Liver (tissue), 9 donors: ENCODE results near the gene MYO7B. TPM values are rescaled to one million over a fixed set of nuclear protein-coding genes. Genes with fewer than 3 reads are reported as not detected.
"Not testable (repeated sequence)": the region's sequence is repeated elsewhere in the genome, so short reads cannot be mapped to it uniquely, and the experiment has no call there.

ENCODE experiments used
- DNase-seq: peaks from one replicate; pipeline ENCODE4 v3.0.0-alpha.2; 2017; ENCODE audit warnings: low spot score
- H3K27ac ChIP-seq, 2 donors: one replicate each; pipeline ENCODE4 v1.7.0; 2013; ENCODE audit warnings: inconsistent platforms in 2 of 2, low read length in 2 of 2, control low read depth in 1 of 2, low read depth in 1 of 2, mild to moderate bottlenecking in 1 of 2
- H3K27me3 ChIP-seq, 4 donors: one replicate each; pipeline versions ENCODE4 v1.6.1 to v1.7.0; 2013; ENCODE audit warnings: low read length in 3 of 4, inconsistent platforms in 1 of 4, mild to moderate bottlenecking in 1 of 4, moderate library complexity in 1 of 4; ENCODE audit not compliant: control insufficient read depth in 4 of 4, insufficient read depth in 4 of 4
- H3K36me3 ChIP-seq, 4 donors: one replicate each; pipeline versions ENCODE4 v1.6.1 to v1.7.0; 2013; ENCODE audit warnings: low read length in 3 of 4, mild to moderate bottlenecking in 3 of 4, low read depth in 1 of 4, moderate library complexity in 1 of 4; ENCODE audit not compliant: control insufficient read depth in 4 of 4, insufficient read depth in 3 of 4
- H3K4me1 ChIP-seq, 4 donors: one replicate each; pipeline versions ENCODE4 v1.6.1 to v1.7.0; 2013; ENCODE audit warnings: low read length in 3 of 4, mild to moderate bottlenecking in 3 of 4, moderate library complexity in 1 of 4; ENCODE audit not compliant: control insufficient read depth in 4 of 4, insufficient read depth in 4 of 4
- H3K4me3 ChIP-seq, 3 donors: one replicate each; pipeline versions ENCODE4 v1.6.1 to v1.7.0; 2013; ENCODE audit warnings: low read length in 3 of 3, control low read depth in 1 of 3, low read depth in 1 of 3, mild to moderate bottlenecking in 1 of 3
- H3K9ac ChIP-seq, 2 donors: one replicate each; pipeline ENCODE4 v1.7.0; 2013; ENCODE audit warnings: low read length in 2 of 2, mild to moderate bottlenecking in 2 of 2, moderate library complexity in 2 of 2, control low read depth in 1 of 2, low read depth in 1 of 2
- H3K9me3 ChIP-seq, 4 donors: one replicate each; pipeline versions ENCODE4 v1.6.1 to v1.7.0; 2013; ENCODE audit warnings: low read length in 3 of 4; ENCODE audit not compliant: control insufficient read depth in 4 of 4
- CTCF ChIP-seq: fragments of 150-350 bp; IDR thresholded peaks from 2 replicates; pipeline ENCODE4 v1.5.1; 2017; ENCODE audit warnings: improper control_type of control experiment, low read depth, low read length; ENCODE audit not compliant: missing input control
- EGR1 ChIP-seq, 2 donors: IDR thresholded peaks; 2 replicates each; pipeline ENCODE4 v1.6.1; 2016 to 2018; ENCODE audit warnings: antibody characterized with exemption in 2 of 2, low read depth in 2 of 2
- FOXA1 ChIP-seq: IDR thresholded peaks from 2 replicates; pipeline ENCODE4 v1.6.1; 2016; ENCODE audit warnings: antibody characterized with exemption
- FOXA2 ChIP-seq: IDR thresholded peaks from 2 replicates; pipeline ENCODE4 v1.6.1; 2016; ENCODE audit warnings: antibody characterized with exemption
- HNF4A ChIP-seq, 2 donors: conservative IDR thresholded peaks; 2 replicates each; pipeline ENCODE4 v1.6.1; 2016; ENCODE audit warnings: antibody characterized with exemption in 2 of 2, mild to moderate bottlenecking in 2 of 2
- HNF4G ChIP-seq: IDR thresholded peaks from 2 replicates; pipeline ENCODE4 v1.6.1; 2016; ENCODE audit warnings: antibody characterized with exemption
- JUND ChIP-seq, 2 donors: IDR thresholded peaks; 2 replicates each; pipeline ENCODE4 v1.6.1; 2016; ENCODE audit warnings: antibody characterized with exemption in 2 of 2
- MAX ChIP-seq: IDR thresholded peaks from 2 replicates; pipeline ENCODE4 v1.6.1; 2016; ENCODE audit warnings: antibody characterized with exemption
- NR2F2 ChIP-seq: IDR thresholded peaks from 2 replicates; pipeline ENCODE4 v1.6.1; 2016; ENCODE audit warnings: antibody characterized with exemption
- RAD21 ChIP-seq, 2 donors: IDR thresholded peaks; 2 replicates each; pipeline ENCODE4 v1.6.1; 2016; ENCODE audit warnings: antibody characterized with exemption in 2 of 2, mild to moderate bottlenecking in 2 of 2
- RXRA ChIP-seq, 2 donors: IDR thresholded peaks; 2 replicates each; pipeline ENCODE4 v1.6.1; 2017 to 2018; ENCODE audit warnings: antibody characterized with exemption in 2 of 2, mild to moderate bottlenecking in 1 of 2
- SP1 ChIP-seq: IDR thresholded peaks from 2 replicates; pipeline ENCODE4 v1.6.1; 2018; ENCODE audit warnings: antibody characterized with exemption, mild to moderate bottlenecking
- TAF1 ChIP-seq: conservative IDR thresholded peaks from 2 replicates; pipeline ENCODE4 v1.6.1; 2016; ENCODE audit warnings: antibody characterized with exemption, mild to moderate bottlenecking
- ZBTB33 ChIP-seq: IDR thresholded peaks from 2 replicates; pipeline ENCODE4 v1.6.1; 2016; ENCODE audit warnings: antibody characterized with exemption
- WGBS: extraction: QIAGEN DNeasy Blood & Tissue Kit; methylation state at CpG from one replicate; pipeline ENCODE4 v1.1.7; 2013; 5-methylcytosine and 5-hydroxymethylcytosine counted together
- polyA plus RNA-seq, 2 donors: library from polyadenylated mRNA; stranded (reverse) in 1 of 2; unstranded in 1 of 2; fragments of 200-250 nt in 1 of 2; fragments of >200 nt in 1 of 2; fragmentation: Nextera tagmentation in 1 of 2; extraction: Ambion mirVana in 1 of 2; gene quantifications; one replicate each; pipeline versions ENCODE4 v1.2.1 to v1.2.3, GENCODE V29; 2013 to 2015
- total RNA-seq, 2 donors: library from RNA; depleted of rRNA; stranded (reverse); fragments of >200 nt; gene quantifications; one replicate each; pipeline ENCODE4 v1.2.3, GENCODE V29; 2014
- donor health status: healthy.
- donor health status: healthy.
- donor health status: healthy.
- donor health status: healthy.
- donor health status: healthy.

MYO7B gene
- total and polyA plus RNA-seq, 4 donors = 0.15 to 1.1 (median 0.64) TPM

- H3K9me3 ChIP-seq, H3K27me3 ChIP-seq, H3K4me1 ChIP-seq, H3K9ac ChIP-seq, H3K36me3 ChIP-seq, H3K4me3 ChIP-seq, DNase-seq, H3K27ac ChIP-seq: not testable (repeated sequence)
- 91% methylated on average over 2 of the region's 2 CpGs for WGBS
These were observed 6.1 kb upstream of the MYO7B start for GRCh38 chr2:127529416-127529815.

GRCh38 chr2:127530245-127531140 is 5.0 kb upstream of the MYO7B start:
- no peaks in the 10 kb centered on the region for H3K9me3 ChIP-seq
- H3K27ac ChIP-seq = no peak overlapping the region
- H3K9ac ChIP-seq = no peak overlapping the region
- H3K4me3 ChIP-seq = no peak overlapping the region
- H3K36me3 ChIP-seq = no peaks in the 10 kb centered on the region
- TF ChIP-seq MAX (no peak), EGR1 (IDR thresholded peaks at IDR 0.05; ENCODE audit: low read depth in 2 of 2) (no peak), RXRA (IDR thresholded peaks at IDR 0.05) (no peak), TAF1 (no peak), NR2F2 (no peak), JUND (IDR thresholded peaks at IDR 0.05) (no peak), ZBTB33 (no peak), FOXA2 (no peak), RAD21 (IDR thresholded peaks at IDR 0.05) (no peak), FOXA1 (no peak), HNF4G (no peak)
- H3K4me1 ChIP-seq = peaks cover 0 to 5% (median 4%) of the 10 kb centered on the region in 4 donors
- DNase-seq = no peak
- H3K27me3 ChIP-seq = no peaks in the 10 kb centered on the region
- WGBS = 90% methylated on average over 3 of the region's 3 CpGs

GRCh38 chr2:127531221-127531648 is 4.2 kb upstream of the MYO7B start:
- H3K27me3 ChIP-seq = no peaks in the 10 kb centered on the region
- H3K9me3 ChIP-seq = no peaks in the 10 kb centered on the region
- no peaks in the 10 kb centered on the region for H3K36me3 ChIP-seq
- no peak overlapping the region for H3K27ac ChIP-seq
- no peak overlapping the region for H3K9ac ChIP-seq
- no peak overlapping the region for H3K4me3 ChIP-seq
- TF ChIP-seq RAD21 (IDR thresholded peaks at IDR 0.05) (no peak), CTCF (no peak), NR2F2 (no peak), SP1 (no peak), HNF4A (conservative IDR thresholded peaks at IDR 0.05) (peak in 1 of 2 donors; percentile 54)
- H3K4me1 ChIP-seq = peaks cover 0 to 5% (median 4%) of the 10 kb centered on the region in 4 donors
- no peak for DNase-seq
- WGBS = 70% methylated on average over 4 of the region's 4 CpGs
